Neural progenitor cell (in vitro differentiated cells): ENCODE data around the gene TMSB4X. TPM values are rescaled to one million over a fixed set of nuclear protein-coding genes. Genes with fewer than 3 reads are reported as not detected.

Source experiments
- DNase-seq: peaks from one replicate; pipeline ENCODE4 v3.0.0-alpha.2; 2016; ENCODE audit warnings: low spot score
- H2AFZ ChIP-seq: fragments of 200-600 bp; sonication (generic); replicated peaks from 2 replicates; pipeline ENCODE4 v1.6.1; 2016; ENCODE audit warnings: antibody characterized with exemption
- H3F3A ChIP-seq: fragments of 200-600 bp; sonication (generic); 2 replicates; pipeline ENCODE4 v1.6.1; 2016; ENCODE audit warnings: antibody characterized with exemption, low read depth
- H3K27ac ChIP-seq: fragments of 200-600 bp; sonication (generic); 2 replicates; pipeline ENCODE4 v1.5.1; 2016; ENCODE audit warnings: mild to moderate bottlenecking
- H3K27me3 ChIP-seq: fragments of 200-600 bp; sonication (generic); 2 replicates; pipeline ENCODE4 v1.6.1; 2016; ENCODE audit warnings: mild to moderate bottlenecking, moderate library complexity
- H3K36me3 ChIP-seq: fragments of 200-600 bp; sonication (generic); 2 replicates; pipeline ENCODE4 v1.5.1; 2016
- H3K4me1 ChIP-seq: fragments of 200-600 bp; sonication (generic); 2 replicates; pipeline ENCODE4 v1.6.1; 2016; ENCODE audit warnings: mixed run types
- H3K4me2 ChIP-seq: fragments of 200-600 bp; sonication (generic); 2 replicates; pipeline ENCODE4 v1.6.1; 2016
- H3K4me3 ChIP-seq: fragments of 200-600 bp; sonication (generic); 2 replicates; pipeline ENCODE4 v1.5.1; 2016
- H3K79me2 ChIP-seq: fragments of 200-600 bp; sonication (generic); 2 replicates; pipeline ENCODE4 v1.6.1; 2016; ENCODE audit warnings: low read depth
- H3K9ac ChIP-seq: fragments of 200-600 bp; sonication (generic); 2 replicates; pipeline ENCODE4 v1.6.1; 2016
- H3K9me3 ChIP-seq: fragments of 200-600 bp; sonication (generic); 2 replicates; pipeline ENCODE4 v1.5.1; 2016; ENCODE audit warnings: low read depth
- H4K20me1 ChIP-seq: fragments of 200-600 bp; sonication (generic); 2 replicates; pipeline ENCODE4 v1.6.1; 2016; ENCODE audit warnings: low read depth
- H3K27ac Mint-ChIP-seq: 3 replicates; pipeline ENCODE4 v1.8.0; 2021; ENCODE audit warnings: mixed read lengths
- H3K27me3 Mint-ChIP-seq: 2 replicates; pipeline ENCODE4 v1.8.0; 2022; ENCODE audit warnings: low read depth, mild to moderate bottlenecking, inconsistent platforms, moderate library complexity, mixed read lengths; ENCODE audit not compliant: insufficient read depth
- H3K36me3 Mint-ChIP-seq: 3 replicates; pipeline ENCODE4 v1.8.0; 2021; ENCODE audit warnings: mixed read lengths
- H3K4me1 Mint-ChIP-seq: 3 replicates; pipeline ENCODE4 v1.8.0; 2021; ENCODE audit warnings: mixed read lengths
- H3K4me3 Mint-ChIP-seq: 3 replicates; pipeline ENCODE4 v1.8.0; 2021; ENCODE audit warnings: mild to moderate bottlenecking, moderate library complexity, mixed read lengths
- H3K9me3 Mint-ChIP-seq: 3 replicates; pipeline ENCODE4 v1.8.0; 2020; ENCODE audit warnings: mixed read lengths
- EZH2 ChIP-seq: fragments of 200-600 bp; sonication (generic); IDR thresholded peaks from 2 replicates; pipeline ENCODE4 v1.6.1; 2017; ENCODE audit warnings: antibody characterized with exemption, mild to moderate bottlenecking, moderate library complexity
- EZH2phosphoT487 ChIP-seq: fragments of 200-600 bp; sonication (generic); IDR thresholded peaks from 2 replicates; pipeline ENCODE4 v1.6.1; 2017; ENCODE audit warnings: antibody characterized with exemption
- total RNA-seq: library from RNA; depleted of rRNA; stranded (reverse); fragments of >200 nt; gene quantifications from 2 replicates; pipeline ENCODE4 v1.2.3, GENCODE V29; 2015; ENCODE audit warnings: low replicate concordance
- TF ChIP-seq, protein P1 (sequence below): fragments of 200-600 bp; sonication (generic); IDR thresholded peaks from 2 replicates; pipeline ENCODE4 v1.5.1; 2017; ENCODE audit warnings: antibody characterized with exemption, mild to moderate bottlenecking

TMSB4X gene
- total RNA-seq, 1 donor from 2014 or later: 3,462 TPM

DNA sequence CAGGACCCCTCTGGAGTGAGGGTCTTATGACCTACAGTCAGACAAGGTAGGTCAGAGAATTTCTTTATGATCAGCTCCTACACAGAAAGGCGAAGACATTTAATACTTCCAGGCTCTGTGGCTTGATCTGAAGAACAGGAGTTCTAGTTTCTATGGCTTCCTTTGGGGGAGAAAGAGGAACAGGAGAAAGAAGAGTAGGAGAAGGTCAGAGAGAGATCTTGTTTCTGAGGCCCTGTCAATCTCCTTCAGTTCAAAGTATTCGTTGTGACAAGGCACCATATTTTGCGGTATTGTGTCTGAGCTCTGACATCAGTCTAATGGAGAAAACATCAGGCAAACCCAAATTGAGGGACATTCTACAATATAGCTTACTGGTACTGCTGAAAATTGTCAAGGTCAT is 16.7 kb downstream of the TMSB4X start:
- H3K36me3 ChIP-seq: no peaks in the 10 kb centered on the region
- Mint-ChIP-seq H3K36me3 (no peaks in the 10 kb centered on the region), H3K9me3 (peaks cover 13% of the 10 kb centered on the region)

DNA sequence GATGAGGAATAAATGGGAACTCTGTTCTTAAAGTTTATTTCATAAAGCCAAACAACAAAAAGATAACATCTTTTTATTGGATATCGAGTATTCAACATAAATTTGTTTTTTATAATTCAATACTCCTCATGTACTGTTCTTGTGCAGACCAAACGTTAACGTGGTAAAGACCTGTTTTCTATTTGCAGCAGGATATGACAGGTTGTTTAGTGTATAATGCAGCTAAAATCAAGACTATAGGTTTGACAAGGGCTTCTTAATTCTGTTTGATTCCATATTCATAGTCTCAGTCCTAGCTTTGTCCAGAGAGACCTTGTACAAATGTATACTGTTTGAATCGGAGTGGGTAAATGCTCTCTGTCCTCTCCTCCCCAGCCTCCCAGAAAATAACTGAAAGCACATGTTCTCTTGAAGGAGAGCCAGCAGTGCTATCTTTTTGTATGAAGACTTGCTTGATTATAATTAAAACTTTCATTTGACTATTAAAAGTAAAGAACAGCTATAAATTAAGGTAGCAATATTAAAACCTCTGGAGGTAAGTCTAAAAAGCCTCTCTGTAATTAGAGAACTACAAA is 17.7 kb downstream of the TMSB4X start:
- H3K27me3 ChIP-seq: no peaks in the 10 kb centered on the region
- Mint-ChIP-seq H3K9me3 (peaks cover 5% of the 10 kb centered on the region), H3K36me3 (no peaks in the 10 kb centered on the region), H3K4me3 (no peak overlapping the region), H3K27ac (no peak overlapping the region), H3K27me3 (peaks cover 2% of the 10 kb centered on the region), H3K4me1 (peaks cover 3% of the 10 kb centered on the region)
- DNase-seq: no peak
- H3K9ac ChIP-seq: no peak overlapping the region
- no peak for TF ChIP-seq EZH2
- TF ChIP-seq EZH2phosphoT487: no peak
- TF ChIP-seq, protein P1, sequence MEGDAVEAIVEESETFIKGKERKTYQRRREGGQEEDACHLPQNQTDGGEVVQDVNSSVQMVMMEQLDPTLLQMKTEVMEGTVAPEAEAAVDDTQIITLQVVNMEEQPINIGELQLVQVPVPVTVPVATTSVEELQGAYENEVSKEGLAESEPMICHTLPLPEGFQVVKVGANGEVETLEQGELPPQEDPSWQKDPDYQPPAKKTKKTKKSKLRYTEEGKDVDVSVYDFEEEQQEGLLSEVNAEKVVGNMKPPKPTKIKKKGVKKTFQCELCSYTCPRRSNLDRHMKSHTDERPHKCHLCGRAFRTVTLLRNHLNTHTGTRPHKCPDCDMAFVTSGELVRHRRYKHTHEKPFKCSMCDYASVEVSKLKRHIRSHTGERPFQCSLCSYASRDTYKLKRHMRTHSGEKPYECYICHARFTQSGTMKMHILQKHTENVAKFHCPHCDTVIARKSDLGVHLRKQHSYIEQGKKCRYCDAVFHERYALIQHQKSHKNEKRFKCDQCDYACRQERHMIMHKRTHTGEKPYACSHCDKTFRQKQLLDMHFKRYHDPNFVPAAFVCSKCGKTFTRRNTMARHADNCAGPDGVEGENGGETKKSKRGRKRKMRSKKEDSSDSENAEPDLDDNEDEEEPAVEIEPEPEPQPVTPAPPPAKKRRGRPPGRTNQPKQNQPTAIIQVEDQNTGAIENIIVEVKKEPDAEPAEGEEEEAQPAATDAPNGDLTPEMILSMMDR: no peak
- H3K4me3 ChIP-seq: no peak overlapping the region
- H3F3A ChIP-seq: no peaks in the 10 kb centered on the region
- no peaks in the 10 kb centered on the region for H3K79me2 ChIP-seq
- peaks cover 1% of the 10 kb centered on the region for H3K4me1 ChIP-seq
- no peaks in the 10 kb centered on the region for H4K20me1 ChIP-seq
- no peak overlapping the region for H3K4me2 ChIP-seq
- H2AFZ ChIP-seq: no peak overlapping the region
- H3K9me3 ChIP-seq: no peaks in the 10 kb centered on the region
- H3K36me3 ChIP-seq: no peaks in the 10 kb centered on the region
- H3K27ac ChIP-seq: no peak overlapping the region

More for the DNA sequence above, 16.7 kb downstream of the TMSB4X start:
- Histone ChIP-seq H3K9ac (no peak overlapping the region), H3K4me3 (no peak overlapping the region), H4K20me1 (no peaks in the 10 kb centered on the region), H3K9me3 (no peaks in the 10 kb centered on the region), H3K4me1 (no peaks in the 10 kb centered on the region), H3K79me2 (no peaks in the 10 kb centered on the region), H2AFZ (no peak overlapping the region), H3K4me2 (no peak overlapping the region), H3F3A (no peaks in the 10 kb centered on the region), H3K27me3 (no peaks in the 10 kb centered on the region), H3K27ac (no peak overlapping the region)
- peaks cover 2% of the 10 kb centered on the region for H3K4me1 Mint-ChIP-seq
- TF ChIP-seq EZH2 (no peak), EZH2phosphoT487 (no peak)
- TF ChIP-seq, protein P1: no peak
- DNase-seq: no peak
- no peak overlapping the region for H3K27ac Mint-ChIP-seq
- H3K27me3 Mint-ChIP-seq: peaks cover 2% of the 10 kb centered on the region
- H3K4me3 Mint-ChIP-seq: no peak overlapping the region

DNA sequence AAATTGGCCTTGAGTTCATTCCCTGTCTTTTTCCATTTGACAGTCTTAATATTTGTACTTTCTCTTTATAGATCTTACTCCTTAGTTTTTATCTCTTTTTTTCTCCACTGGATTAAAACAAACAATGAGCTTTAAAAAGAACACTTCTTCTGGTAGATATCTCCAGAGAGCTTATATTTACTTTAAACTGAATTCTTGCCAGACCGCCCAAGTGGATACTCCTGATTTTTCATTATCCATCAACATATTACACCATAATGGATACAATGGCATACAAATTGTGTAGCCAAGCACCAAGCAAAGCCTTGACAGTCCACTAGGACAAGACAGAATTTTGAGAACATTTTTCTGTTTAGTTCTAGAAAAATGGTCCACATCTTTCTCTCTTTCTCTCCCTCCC is 18.9 kb downstream of the TMSB4X start:
- no peaks in the 10 kb centered on the region for H3K27me3 ChIP-seq
- no peak overlapping the region for H3K4me3 ChIP-seq
- no peak overlapping the region for H3K9ac ChIP-seq
- H2AFZ ChIP-seq: no peak overlapping the region
- H3F3A ChIP-seq: no peaks in the 10 kb centered on the region
- H3K9me3 ChIP-seq: no peaks in the 10 kb centered on the region
- no peaks in the 10 kb centered on the region for H3K79me2 ChIP-seq
- H3K4me2 ChIP-seq: no peak overlapping the region
- Mint-ChIP-seq H3K27ac (no peak overlapping the region), H3K36me3 (no peaks in the 10 kb centered on the region), H3K27me3 (peaks cover 2% of the 10 kb centered on the region), H3K4me1 (peaks cover 13% of the 10 kb centered on the region), H3K4me3 (no peak overlapping the region), H3K9me3 (peaks cover 5% of the 10 kb centered on the region)
- H3K27ac ChIP-seq: no peak overlapping the region
- peaks cover 12% of the 10 kb centered on the region for H3K4me1 ChIP-seq
- DNase-seq: no peak
- TF ChIP-seq, protein P1: no peak
- no peak for TF ChIP-seq EZH2
- TF ChIP-seq EZH2phosphoT487: no peak
- no peaks in the 10 kb centered on the region for H4K20me1 ChIP-seq
- H3K36me3 ChIP-seq: no peaks in the 10 kb centered on the region
